Measurements from ENCODE around the gene SLC2A13. TPM values are rescaled to one million over a fixed set of nuclear protein-coding genes. Genes with fewer than 3 reads are reported as not detected.

The SLC2A13 gene
- total RNA-seq, 1 donor from 2014 or later, result 7.4 TPM

DNA sequence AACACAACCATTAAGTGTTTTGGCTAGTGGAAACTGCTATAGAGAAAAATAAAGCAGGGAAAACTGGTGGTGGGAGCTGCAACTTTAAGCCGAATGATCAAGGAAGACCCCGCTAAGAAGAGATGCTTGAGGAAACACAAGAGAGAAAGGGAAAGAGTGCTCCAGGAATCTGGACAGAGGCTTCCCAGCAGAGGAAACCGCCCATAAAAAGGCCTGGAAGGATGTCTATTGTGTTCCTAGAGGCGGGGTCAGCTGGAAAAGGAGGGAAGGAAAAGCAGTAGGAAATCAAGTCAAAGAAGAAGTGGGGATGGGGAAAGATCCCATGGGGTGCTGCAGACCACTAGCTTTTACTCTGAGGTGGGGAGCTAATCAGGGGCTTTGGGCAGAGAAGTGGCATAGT lies 12.4 kb downstream of the SLC2A13 start:
- Mint-ChIP-seq H3K9me3 (no peaks in the 10 kb centered on the region), H3K27ac (no peak overlapping the region), H3K36me3 (no peaks in the 10 kb centered on the region), H3K4me1 (peaks cover 7% of the 10 kb centered on the region), H3K27me3 (ENCODE audit: low read depth) (no peaks in the 10 kb centered on the region), H3K4me3 (no peak overlapping the region)
- TF ChIP-seq, protein P1, sequence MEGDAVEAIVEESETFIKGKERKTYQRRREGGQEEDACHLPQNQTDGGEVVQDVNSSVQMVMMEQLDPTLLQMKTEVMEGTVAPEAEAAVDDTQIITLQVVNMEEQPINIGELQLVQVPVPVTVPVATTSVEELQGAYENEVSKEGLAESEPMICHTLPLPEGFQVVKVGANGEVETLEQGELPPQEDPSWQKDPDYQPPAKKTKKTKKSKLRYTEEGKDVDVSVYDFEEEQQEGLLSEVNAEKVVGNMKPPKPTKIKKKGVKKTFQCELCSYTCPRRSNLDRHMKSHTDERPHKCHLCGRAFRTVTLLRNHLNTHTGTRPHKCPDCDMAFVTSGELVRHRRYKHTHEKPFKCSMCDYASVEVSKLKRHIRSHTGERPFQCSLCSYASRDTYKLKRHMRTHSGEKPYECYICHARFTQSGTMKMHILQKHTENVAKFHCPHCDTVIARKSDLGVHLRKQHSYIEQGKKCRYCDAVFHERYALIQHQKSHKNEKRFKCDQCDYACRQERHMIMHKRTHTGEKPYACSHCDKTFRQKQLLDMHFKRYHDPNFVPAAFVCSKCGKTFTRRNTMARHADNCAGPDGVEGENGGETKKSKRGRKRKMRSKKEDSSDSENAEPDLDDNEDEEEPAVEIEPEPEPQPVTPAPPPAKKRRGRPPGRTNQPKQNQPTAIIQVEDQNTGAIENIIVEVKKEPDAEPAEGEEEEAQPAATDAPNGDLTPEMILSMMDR (IDR thresholded peaks at IDR 0.05; ENCODE audit: unreplicated experiment), result no peak
- DNase-seq (ENCODE audit: low spot score in 2 of 2, unreplicated experiment in 2 of 2), result no peak

GRCh38 chr12:40086471-40086870 lies 19.4 kb downstream of the SLC2A13 start:
- TF ChIP-seq, protein P1 (IDR thresholded peaks at IDR 0.05; ENCODE audit: unreplicated experiment), result no peak
- H3K27me3 Mint-ChIP-seq (ENCODE audit: low read depth), result no peaks in the 10 kb centered on the region
- peaks cover 11% of the 10 kb centered on the region for H3K4me1 Mint-ChIP-seq
- H3K27ac Mint-ChIP-seq, result no peak overlapping the region
- no peak for DNase-seq (ENCODE audit: low spot score in 2 of 2, unreplicated experiment in 2 of 2)
- H3K4me3 Mint-ChIP-seq, result no peak overlapping the region
- H3K9me3 Mint-ChIP-seq, result peaks cover 1% of the 10 kb centered on the region
- H3K36me3 Mint-ChIP-seq, result no peaks in the 10 kb centered on the region

DNA sequence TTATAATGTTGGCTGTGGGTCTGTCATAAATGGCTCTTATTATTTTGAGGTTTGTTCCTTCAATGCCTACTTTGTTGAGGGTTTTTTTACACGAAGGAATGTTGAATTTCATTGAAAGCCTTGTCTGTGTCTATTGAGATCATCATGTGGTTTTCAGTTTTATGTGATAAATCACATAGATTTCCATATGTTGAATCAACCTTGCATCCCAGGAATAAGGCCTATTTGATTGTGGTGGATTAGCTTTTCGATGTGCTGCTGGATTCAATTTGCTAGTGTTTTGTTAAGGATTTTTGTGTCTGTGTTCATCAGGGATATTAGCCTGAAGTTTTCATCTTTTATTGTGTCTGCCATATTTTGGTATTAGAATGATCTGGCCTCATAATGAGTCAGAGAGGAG lies 27.6 kb downstream of the SLC2A13 start:
- Mint-ChIP-seq H3K27ac (no peak overlapping the region), H3K4me3 (no peak overlapping the region), H3K27me3 (ENCODE audit: low read depth) (no peaks in the 10 kb centered on the region), H3K4me1 (no peaks in the 10 kb centered on the region), H3K36me3 (peaks cover 2% of the 10 kb centered on the region), H3K9me3 (peaks cover 50% of the 10 kb centered on the region)
- TF ChIP-seq, protein P1 (IDR thresholded peaks at IDR 0.05; ENCODE audit: unreplicated experiment), result no peak
- no peak for DNase-seq (ENCODE audit: low spot score in 2 of 2, unreplicated experiment in 2 of 2)

GRCh38 chr12:40075458-40075857 lies 30.4 kb downstream of the SLC2A13 start:
- H3K27me3 Mint-ChIP-seq (ENCODE audit: low read depth), result no peaks in the 10 kb centered on the region
- no peak overlapping the region for H3K27ac Mint-ChIP-seq
- no peak overlapping the region for H3K4me3 Mint-ChIP-seq

DNA sequence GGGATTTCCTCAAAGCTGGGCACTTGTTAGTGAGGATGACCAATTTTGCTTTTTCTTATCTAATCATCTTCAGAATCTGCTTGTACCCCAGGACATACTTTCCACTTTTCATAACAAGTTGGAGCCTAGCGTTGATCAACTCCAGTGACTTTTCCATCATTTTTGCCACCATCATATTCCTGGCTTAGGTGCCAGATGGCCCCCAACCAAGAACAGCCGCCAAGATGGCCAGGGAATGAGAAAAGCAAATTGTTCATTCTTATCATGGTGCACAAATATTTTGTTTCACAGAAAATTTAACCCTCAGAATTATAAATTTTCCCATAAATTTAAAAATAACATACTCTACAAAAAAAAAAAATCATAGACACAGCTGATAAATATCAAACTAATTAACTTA lies 37.5 kb downstream of the SLC2A13 start:
- Mint-ChIP-seq H3K27ac (no peak overlapping the region), H3K4me3 (no peak overlapping the region), H3K4me1 (no peaks in the 10 kb centered on the region), H3K9me3 (no peaks in the 10 kb centered on the region), H3K27me3 (ENCODE audit: low read depth) (no peaks in the 10 kb centered on the region), H3K36me3 (no peaks in the 10 kb centered on the region)
- no peak for DNase-seq (ENCODE audit: low spot score in 2 of 2, unreplicated experiment in 2 of 2)
- TF ChIP-seq, protein P1 (IDR thresholded peaks at IDR 0.05; ENCODE audit: unreplicated experiment), result no peak

More at GRCh38 chr12:40075458-40075857, 30.4 kb downstream of the SLC2A13 start:
- Mint-ChIP-seq H3K9me3 (peaks cover 39% of the 10 kb centered on the region), H3K36me3 (peaks cover 2% of the 10 kb centered on the region), H3K4me1 (no peaks in the 10 kb centered on the region)
- TF ChIP-seq, protein P1 (IDR thresholded peaks at IDR 0.05; ENCODE audit: unreplicated experiment), result no peak
- DNase-seq (ENCODE audit: low spot score in 2 of 2, unreplicated experiment in 2 of 2), result no peak

- DNase-seq (ENCODE audit: low spot score in 2 of 2, unreplicated experiment in 2 of 2), result no peak
- Mint-ChIP-seq H3K27me3 (ENCODE audit: low read depth) (no peaks in the 10 kb centered on the region), H3K4me1 (peaks cover 5% of the 10 kb centered on the region), H3K27ac (no peak overlapping the region), H3K4me3 (no peak overlapping the region), H3K36me3 (no peaks in the 10 kb centered on the region), H3K9me3 (no peaks in the 10 kb centered on the region)
- TF ChIP-seq, protein P1 (IDR thresholded peaks at IDR 0.05; ENCODE audit: unreplicated experiment), result no peak
Observed at GRCh38 chr12:40065636-40066035, 40.2 kb downstream of the SLC2A13 start.
